GM12878 (cell line): Measurements from ENCODE around the gene TMSB15B. TPM values are rescaled to one million over a fixed set of nuclear protein-coding genes. Genes with fewer than 3 reads are reported as not detected.

Source experiments
- ATF2 ChIP-seq: IDR thresholded peaks from 2 replicates; pipeline ENCODE4 v1.6.1; 2012; ENCODE audit warnings: low read length, inconsistent platforms
- CEBPB ChIP-seq, 2 experiments: fragments of 150-350 bp in 1 of 2; IDR thresholded peaks; 2 replicates each; pipeline ENCODE4 v1.6.1; 2012 to 2014; ENCODE audit warnings: low read depth in 2 of 2, low read length in 2 of 2, borderline replicate concordance in 1 of 2, inconsistent platforms in 1 of 2
- CHD4 ChIP-seq: fragments of 200-600 bp; sonication (generic); IDR thresholded peaks from 2 replicates; pipeline ENCODE4 v1.6.1; 2016; ENCODE audit warnings: mild to moderate bottlenecking
- E2F4 ChIP-seq: IDR thresholded peaks from 2 replicates; pipeline ENCODE4 v1.6.1; 2012; ENCODE audit warnings: low read depth, low read length, improper control_type of control experiment
- HDAC6 ChIP-seq: fragments of 200-600 bp; sonication (generic); IDR thresholded peaks from one replicate; pipeline ENCODE4 v1.8.0; 2017; ENCODE audit warnings: antibody characterized with exemption; ENCODE audit not compliant: unreplicated experiment
- IKZF2 ChIP-seq, 2 experiments: fragments of 450-650 bp; IDR thresholded peaks; 2 replicates each; pipeline ENCODE4 v1.6.1; 2017; ENCODE audit warnings: mild to moderate bottlenecking in 2 of 2, moderate library complexity in 2 of 2
- IRF3 ChIP-seq: fragments of 450-650 bp; IDR thresholded peaks from 2 replicates; pipeline ENCODE4 v1.6.1; 2014; ENCODE audit warnings: mild to moderate bottlenecking
- MXI1 ChIP-seq: fragments of 150-350 bp; IDR thresholded peaks from 2 replicates; pipeline ENCODE4 v1.6.1; 2011; ENCODE audit warnings: low read depth, mild to moderate bottlenecking, inconsistent platforms, low read length, improper control_type of control experiment
- NR2C2 ChIP-seq: IDR thresholded peaks from 2 replicates; pipeline ENCODE4 v1.6.1; 2011; ENCODE audit warnings: borderline replicate concordance, low read depth; ENCODE audit not compliant: control insufficient read depth, insufficient read length
- NR2F1 ChIP-seq: fragments of 450-650 bp; conservative IDR thresholded peaks from 2 replicates; pipeline ENCODE4 v1.6.1; 2017; ENCODE audit warnings: mild to moderate bottlenecking
- PML ChIP-seq: IDR thresholded peaks from 2 replicates; pipeline ENCODE4 v1.6.1; 2012; ENCODE audit warnings: low read length, inconsistent platforms
- POLR2AphosphoS5 ChIP-seq: IDR thresholded peaks from 2 replicates; pipeline ENCODE4 v1.6.1; 2011; ENCODE audit warnings: mild to moderate bottlenecking, low read length, inconsistent platforms
- RAD51 ChIP-seq: fragments of 450-650 bp; IDR thresholded peaks from 2 replicates; pipeline ENCODE4 v1.6.1; 2016; ENCODE audit warnings: moderate library complexity, mild to moderate bottlenecking, inconsistent platforms
- SMAD1 ChIP-seq: fragments of 450-650 bp; IDR thresholded peaks from 2 replicates; pipeline ENCODE4 v1.6.1; 2018; ENCODE audit warnings: mild to moderate bottlenecking, low read depth; ENCODE audit not compliant: partially characterized antibody
- SMC3 ChIP-seq: IDR thresholded peaks from 2 replicates; pipeline ENCODE4 v1.6.1; 2011; ENCODE audit warnings: low read length, improper control_type of control experiment, borderline replicate concordance
- TARDBP ChIP-seq: IDR thresholded peaks from 2 replicates; pipeline ENCODE4 v1.6.1; 2016; ENCODE audit warnings: borderline replicate concordance
- YBX1 ChIP-seq: fragments of 450-650 bp; IDR thresholded peaks from 2 replicates; pipeline ENCODE4 v1.6.1; 2016; ENCODE audit warnings: antibody characterized with exemption
- ZNF24 ChIP-seq: fragments of 450-650 bp; IDR thresholded peaks from 2 replicates; pipeline ENCODE4 v1.6.1; 2017; ENCODE audit warnings: antibody characterized with exemption, mild to moderate bottlenecking
- polyA plus RNA-seq, 11 experiments: library from polyadenylated mRNA; depleted of rRNA in 4 of 11; unstranded in 6 of 11; stranded (reverse) in 5 of 11; fragments of >200 nt; fragmentation: Nextera tagmentation in 4 of 11; fragmentation: Illumina TruSeq in 1 of 11; extraction: Ambion mirVana in 4 of 11; extraction: Trizol in 1 of 11; gene quantifications; 1 replicate in 1 of 11; 2 replicates in 10 of 11; pipeline versions ENCODE4 v1.2.1 to v1.2.3, GENCODE V29; 2011 to 2016; ENCODE audit warnings: inconsistent platforms in 2 of 11, missing spikeins in 2 of 11, low read depth in 1 of 11
- total RNA-seq, 4 experiments: library from RNA; depleted of rRNA in 3 of 4; stranded (reverse); fragments of >200 nt in 3 of 4; fragmentation: Illumina TruSeq in 1 of 4; extraction: Trizol in 1 of 4; gene quantifications; 2 replicates each; pipeline versions ENCODE4 v1.2.1 to v1.2.3, GENCODE V29; 2013 to 2021
- TF ChIP-seq, protein P1 (sequence below): fragments of 450-650 bp; formaldehyde crosslinking; IDR thresholded peaks from 2 replicates; pipeline ENCODE4 v1.4.0; 2022; ENCODE audit warnings: mild to moderate bottlenecking, moderate library complexity
- TF ChIP-seq, protein P2 (sequence below), 3 experiments: IDR thresholded peaks in 2 of 3; conservative IDR thresholded peaks in 1 of 3; 2 replicates each; pipeline ENCODE4 v1.5.1; 2011; ENCODE audit warnings: low read depth in 3 of 3, low read length in 3 of 3, mild to moderate bottlenecking in 3 of 3, control low read depth in 2 of 3, moderate library complexity in 2 of 3, inconsistent platforms in 1 of 3, mixed read lengths in 1 of 3; ENCODE audit not compliant: control insufficient read depth in 2 of 3, insufficient read depth in 1 of 3; ENCODE audit errors: extremely low read depth in 1 of 3

Gene TMSB15B
- total and polyA plus RNA-seq, 10 of the 15 experiments (the other 5 are each of a cell fraction or from before 2014, with no cell fraction given) = 8.8 to 45.2 (median 18.1) TPM

DNA sequence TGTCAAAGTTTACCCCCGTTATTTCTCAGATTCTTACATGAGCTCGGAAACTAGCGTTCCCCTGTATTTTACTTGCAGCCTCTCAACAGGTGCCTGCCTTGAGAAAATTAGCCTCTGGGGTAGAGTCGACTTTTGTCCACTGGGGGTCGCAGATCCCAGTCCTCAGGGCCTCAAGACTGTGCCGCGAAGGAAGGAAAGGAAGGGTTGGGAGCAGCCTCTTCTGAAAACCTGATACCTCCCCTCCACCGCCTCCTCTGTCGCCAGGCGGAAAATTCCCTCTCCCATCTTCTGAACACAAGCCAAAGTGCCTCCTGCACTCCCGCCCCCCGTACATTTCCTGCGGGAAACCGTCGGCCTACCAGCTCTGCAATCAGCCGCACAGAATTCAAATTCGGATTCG is 44.4 kb upstream of the TMSB15B start (continued):
- TF ChIP-seq, protein P1, sequence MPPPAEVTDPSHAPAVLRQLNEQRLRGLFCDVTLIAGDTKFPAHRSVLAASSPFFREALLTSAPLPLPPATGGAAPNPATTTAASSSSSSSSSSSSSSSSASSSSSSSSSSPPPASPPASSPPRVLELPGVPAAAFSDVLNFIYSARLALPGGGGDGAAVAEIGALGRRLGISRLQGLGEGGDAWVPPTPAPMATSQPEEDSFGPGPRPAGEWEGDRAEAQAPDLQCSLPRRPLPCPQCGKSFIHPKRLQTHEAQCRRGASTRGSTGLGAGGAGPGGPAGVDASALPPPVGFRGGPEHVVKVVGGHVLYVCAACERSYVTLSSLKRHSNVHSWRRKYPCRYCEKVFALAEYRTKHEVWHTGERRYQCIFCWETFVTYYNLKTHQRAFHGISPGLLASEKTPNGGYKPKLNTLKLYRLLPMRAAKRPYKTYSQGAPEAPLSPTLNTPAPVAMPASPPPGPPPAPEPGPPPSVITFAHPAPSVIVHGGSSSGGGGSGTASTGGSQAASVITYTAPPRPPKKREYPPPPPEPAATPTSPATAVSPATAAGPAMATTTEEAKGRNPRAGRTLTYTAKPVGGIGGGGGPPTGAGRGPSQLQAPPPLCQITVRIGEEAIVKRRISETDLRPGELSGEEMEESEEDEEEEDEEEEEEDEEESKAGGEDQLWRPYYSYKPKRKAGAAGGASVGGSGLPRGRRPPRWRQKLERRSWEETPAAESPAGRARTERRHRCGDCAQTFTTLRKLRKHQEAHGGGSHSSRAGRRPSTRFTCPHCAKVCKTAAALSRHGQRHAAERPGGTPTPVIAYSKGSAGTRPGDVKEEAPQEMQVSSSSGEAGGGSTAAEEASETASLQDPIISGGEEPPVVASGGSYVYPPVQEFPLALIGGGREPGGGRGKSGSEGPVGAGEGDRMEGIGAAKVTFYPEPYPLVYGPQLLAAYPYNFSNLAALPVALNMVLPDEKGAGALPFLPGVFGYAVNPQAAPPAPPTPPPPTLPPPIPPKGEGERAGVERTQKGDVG (CRISPR knock-in tag) = no peak
- no peak for TF ChIP-seq ZNF24
- TF ChIP-seq POLR2AphosphoS5 = no peak
- no peak for TF ChIP-seq IKZF2 (IDR thresholded peaks at IDR 0.05)
- TF ChIP-seq NR2C2 = no peak
- no peak for TF ChIP-seq IRF3
- no peak for TF ChIP-seq CEBPB (IDR thresholded peaks at IDR 0.05; ENCODE audit: borderline replicate concordance in 1 of 2, low read depth in 2 of 2, low read length in 2 of 2)
- no peak for TF ChIP-seq CHD4
- TF ChIP-seq YBX1 = no peak
- TF ChIP-seq NR2F1 = no peak
- TF ChIP-seq SMAD1 = no peak
- no peak for TF ChIP-seq E2F4
- TF ChIP-seq, protein P2, sequence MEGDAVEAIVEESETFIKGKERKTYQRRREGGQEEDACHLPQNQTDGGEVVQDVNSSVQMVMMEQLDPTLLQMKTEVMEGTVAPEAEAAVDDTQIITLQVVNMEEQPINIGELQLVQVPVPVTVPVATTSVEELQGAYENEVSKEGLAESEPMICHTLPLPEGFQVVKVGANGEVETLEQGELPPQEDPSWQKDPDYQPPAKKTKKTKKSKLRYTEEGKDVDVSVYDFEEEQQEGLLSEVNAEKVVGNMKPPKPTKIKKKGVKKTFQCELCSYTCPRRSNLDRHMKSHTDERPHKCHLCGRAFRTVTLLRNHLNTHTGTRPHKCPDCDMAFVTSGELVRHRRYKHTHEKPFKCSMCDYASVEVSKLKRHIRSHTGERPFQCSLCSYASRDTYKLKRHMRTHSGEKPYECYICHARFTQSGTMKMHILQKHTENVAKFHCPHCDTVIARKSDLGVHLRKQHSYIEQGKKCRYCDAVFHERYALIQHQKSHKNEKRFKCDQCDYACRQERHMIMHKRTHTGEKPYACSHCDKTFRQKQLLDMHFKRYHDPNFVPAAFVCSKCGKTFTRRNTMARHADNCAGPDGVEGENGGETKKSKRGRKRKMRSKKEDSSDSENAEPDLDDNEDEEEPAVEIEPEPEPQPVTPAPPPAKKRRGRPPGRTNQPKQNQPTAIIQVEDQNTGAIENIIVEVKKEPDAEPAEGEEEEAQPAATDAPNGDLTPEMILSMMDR (IDR thresholded peaks at IDR 0.05 in 2 of 3, conservative IDR thresholded peaks at IDR 0.05 in 1 of 3; ENCODE audit: control insufficient read depth in 2 of 3, extremely low read depth in 1 of 3, insufficient read depth in 1 of 3, low read depth in 3 of 3, low read length in 3 of 3) = peak; percentile 51 to 57 (median 57)
- no peak for TF ChIP-seq ATF2
- TF ChIP-seq RAD51 = no peak
- TF ChIP-seq HDAC6 = no peak
- TF ChIP-seq TARDBP = no peak
- peak; percentile 49; the same call in 1 of the 2 replicates for TF ChIP-seq SMC3
- TF ChIP-seq MXI1 = no peak
- TF ChIP-seq PML = 0 out of 2 replicates have a peak, but pooled peaks have one; percentile 5
